DMS 273 (cell line): Measurements from ENCODE around the gene KCNIP3.
A peak's percentile ranks its signal among the peaks of the same experiment; 100 is the strongest.

ENCODE experiments used
- DNase-seq: peaks from one replicate; lab custom pipeline; 2025; ENCODE audit not compliant: unreplicated experiment; lab: John Stamatoyannopoulos, UW

The KCNIP3 gene

GRCh38 chr2:95294579-95295250 lies 2.4 kb upstream of the KCNIP3 start:
- DNase-seq, result no peak

- no peak for DNase-seq
Measured at GRCh38 chr2:95295376-95295775, 1.8 kb upstream of the KCNIP3 start.

- DNase-seq, result peak; percentile 88
Measured at GRCh38 chr2:95296011-95296410, 1.1 kb upstream of the KCNIP3 start.

- DNase-seq, result peak; percentile 39
Measured at GRCh38 chr2:95297639-95298395, 670 bp downstream of the KCNIP3 start.

GRCh38 chr2:95298486-95299111 lies 1.5 kb downstream of the KCNIP3 start:
- peak; percentile 39 for DNase-seq

GRCh38 chr2:95299961-95300360 lies 2.8 kb downstream of the KCNIP3 start:
- DNase-seq, result peak; percentile 52

- DNase-seq, result peak; percentile 76
Measured at GRCh38 chr2:95300450-95300849, 3.3 kb downstream of the KCNIP3 start.

GRCh38 chr2:95301186-95301585 lies 4.0 kb downstream of the KCNIP3 start:
- peak; percentile 40 for DNase-seq

- DNase-seq, result peak; percentile 80
Measured at GRCh38 chr2:95301876-95302641, 4.9 kb downstream of the KCNIP3 start.

GRCh38 chr2:95303191-95303919 lies 6.2 kb downstream of the KCNIP3 start:
- peak; percentile 94 for DNase-seq

- DNase-seq, result no peak
Measured at GRCh38 chr2:95305380-95306061, 8.4 kb downstream of the KCNIP3 start.

- no peak for DNase-seq
Measured at GRCh38 chr2:95306336-95306895, 9.3 kb downstream of the KCNIP3 start.

- no peak for DNase-seq
Measured at GRCh38 chr2:95307036-95307435, 9.9 kb downstream of the KCNIP3 start.

- no peak for DNase-seq
Measured at GRCh38 chr2:95307878-95308277, 10.7 kb downstream of the KCNIP3 start.

- peak; percentile 35 for DNase-seq
Measured at GRCh38 chr2:95308426-95308990, 11.4 kb downstream of the KCNIP3 start.

GRCh38 chr2:95309599-95309998 lies 12.5 kb downstream of the KCNIP3 start:
- DNase-seq, result no peak

- no peak for DNase-seq
Measured at GRCh38 chr2:95310216-95310615, 13.1 kb downstream of the KCNIP3 start.

- DNase-seq, result no peak
Measured at GRCh38 chr2:95310651-95311050, 13.5 kb downstream of the KCNIP3 start.

GRCh38 chr2:95311815-95312542 lies 14.8 kb downstream of the KCNIP3 start:
- no peak for DNase-seq
